ENCODE data around the gene OR5H6.
"Not testable (repeated sequence)": the region's sequence is repeated elsewhere in the genome, so short reads cannot be mapped to it uniquely, and the experiment has no call there.

OR5H6 gene

DNA sequence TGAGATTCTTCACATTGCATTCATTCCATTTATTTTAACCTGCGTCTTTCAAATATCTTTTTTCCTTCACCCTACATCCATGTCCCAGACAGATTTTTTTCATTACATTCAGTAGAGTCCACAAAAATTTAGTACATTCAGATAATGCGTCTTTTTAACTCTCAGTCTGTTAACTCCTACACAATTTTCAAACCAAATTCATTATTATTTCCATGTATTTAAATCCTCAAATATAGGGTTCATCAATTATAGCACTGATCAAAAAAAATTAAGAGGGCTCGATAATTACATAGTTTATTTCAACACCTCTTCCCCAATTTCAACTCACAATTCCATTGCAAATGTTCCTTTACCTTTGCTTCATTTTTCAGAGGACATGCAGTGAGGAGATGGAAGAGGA lies at the start of gene OR5H6:
Gene OR5H6, plus strand, starts transcription at position 301 of the 400 bp plus-strand sequence. Its CDS starts 89 bp downstream, at position 390.
- DNase-seq (ENCODE audit: low read depth in 2 of 2, low spot score in 1 of 2) = no peak

- DNase-seq (ENCODE audit: low read depth in 2 of 2, low spot score in 1 of 2) = no peak
Observed at GRCh38 chr3:98215051-98215450, 49.0 kb upstream of the OR5H6 start.

DNA sequence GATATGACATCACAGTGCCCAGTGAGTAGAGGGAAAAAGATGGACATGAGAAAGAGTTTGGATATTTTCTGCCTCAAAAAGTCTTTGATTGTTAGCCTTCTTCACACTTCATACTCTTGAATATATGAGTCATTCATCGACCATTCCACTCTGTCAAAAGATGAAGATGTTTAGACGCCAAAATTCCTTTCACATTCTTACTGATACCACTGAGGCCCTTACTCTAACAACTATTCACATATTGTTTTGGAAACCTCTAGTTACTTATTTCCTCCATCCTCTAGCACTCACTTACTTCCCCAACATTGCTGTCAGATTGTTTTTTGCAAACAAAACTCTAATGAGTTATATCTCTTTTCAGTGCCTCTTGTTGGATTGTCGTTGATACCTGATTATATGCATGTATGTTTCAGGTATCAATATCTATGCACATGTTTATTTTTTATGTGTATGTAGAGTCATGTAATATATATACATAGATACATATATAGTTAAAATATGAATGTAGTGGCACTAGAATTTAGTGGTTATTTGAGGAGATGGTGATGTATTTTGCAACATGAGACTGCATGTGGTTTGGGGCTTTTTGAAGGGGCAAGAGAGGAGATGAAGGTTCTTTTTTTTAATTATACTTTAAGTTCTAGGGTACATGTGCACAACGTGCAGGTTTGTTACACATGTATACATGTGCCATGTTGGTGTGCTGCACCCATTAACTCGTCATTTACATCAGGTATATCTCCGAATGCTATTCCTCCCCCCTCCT lies 40.0 kb upstream of the OR5H6 start:
- DNase-seq (ENCODE audit: low read depth in 2 of 2, low spot score in 1 of 2) = no peak

DNA sequence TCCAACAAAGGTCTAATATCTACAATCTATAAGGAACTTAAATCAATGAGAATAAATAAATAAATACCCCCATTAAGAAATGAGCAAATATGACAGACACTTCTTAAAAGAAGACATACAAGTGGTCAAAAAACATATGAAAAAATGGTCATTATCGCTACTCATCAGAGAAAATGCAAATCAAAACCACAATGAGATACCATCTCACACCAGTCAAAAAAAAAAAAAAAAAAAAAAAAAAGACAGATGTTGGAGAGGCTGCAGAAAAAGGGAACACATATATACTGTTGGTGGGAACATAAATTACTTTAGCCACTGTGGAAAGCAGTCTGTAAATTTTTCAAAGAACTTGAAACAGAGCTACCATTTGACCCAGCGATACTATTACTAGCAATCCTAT lies 31.6 kb upstream of the OR5H6 start:
- DNase-seq (ENCODE audit: low read depth in 2 of 2, low spot score in 1 of 2) = no peak

GRCh38 chr3:98233468-98233867 lies 30.6 kb upstream of the OR5H6 start:
- no peak for DNase-seq (ENCODE audit: low read depth in 2 of 2, low spot score in 1 of 2)

DNA sequence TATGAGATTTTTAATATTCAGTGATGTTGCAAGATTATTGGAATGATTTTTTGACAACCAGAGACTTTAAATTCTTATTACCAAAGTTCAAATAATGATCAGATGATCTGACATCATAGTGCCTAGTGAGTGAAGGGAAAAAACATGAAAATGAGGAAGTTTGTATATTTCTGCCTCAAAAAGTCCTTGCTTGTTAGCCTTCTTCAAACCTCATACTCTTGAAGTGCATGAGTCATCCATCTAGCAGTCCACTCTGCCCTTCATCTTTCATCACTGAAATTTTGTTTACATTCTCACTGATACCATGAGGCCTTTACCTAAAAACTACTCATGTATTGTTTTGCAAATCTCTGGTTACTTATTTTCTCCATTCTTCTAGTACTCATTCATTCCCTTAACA lies 23.9 kb upstream of the OR5H6 start:
- no peak for DNase-seq (ENCODE audit: low read depth in 2 of 2, low spot score in 1 of 2)

- no peak for DNase-seq (ENCODE audit: low read depth in 2 of 2, low spot score in 1 of 2)
Observed at GRCh38 chr3:98242155-98242554, 21.9 kb upstream of the OR5H6 start.

DNA sequence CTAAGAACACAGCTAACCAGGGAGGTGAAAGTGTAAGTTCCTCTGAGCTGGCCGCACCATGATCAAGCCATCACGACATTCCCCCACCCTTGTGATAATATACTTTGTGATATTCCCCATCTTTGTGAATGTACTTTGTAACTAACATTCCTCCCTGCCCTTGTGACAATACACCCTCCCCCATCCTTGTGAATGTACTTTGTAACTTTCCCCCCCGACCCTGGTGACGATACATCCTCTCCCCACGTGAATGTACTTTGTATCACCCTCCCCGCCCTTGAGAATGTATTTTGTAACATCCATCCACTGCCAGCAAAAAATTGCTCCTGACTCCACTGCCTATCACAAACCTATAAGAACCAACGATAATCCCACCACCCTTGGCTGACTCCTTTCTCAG lies 20.2 kb upstream of the OR5H6 start:
- DNase-seq (ENCODE audit: low read depth in 2 of 2, low spot score in 1 of 2) = no peak

GRCh38 chr3:98246142-98246541 lies 17.9 kb upstream of the OR5H6 start:
- DNase-seq (ENCODE audit: low read depth in 2 of 2, low spot score in 1 of 2) = no peak

GRCh38 chr3:98256026-98256425 lies 8.0 kb upstream of the OR5H6 start:
- DNase-seq (ENCODE audit: low read depth in 2 of 2, low spot score in 1 of 2) = not testable (repeated sequence)

DNA sequence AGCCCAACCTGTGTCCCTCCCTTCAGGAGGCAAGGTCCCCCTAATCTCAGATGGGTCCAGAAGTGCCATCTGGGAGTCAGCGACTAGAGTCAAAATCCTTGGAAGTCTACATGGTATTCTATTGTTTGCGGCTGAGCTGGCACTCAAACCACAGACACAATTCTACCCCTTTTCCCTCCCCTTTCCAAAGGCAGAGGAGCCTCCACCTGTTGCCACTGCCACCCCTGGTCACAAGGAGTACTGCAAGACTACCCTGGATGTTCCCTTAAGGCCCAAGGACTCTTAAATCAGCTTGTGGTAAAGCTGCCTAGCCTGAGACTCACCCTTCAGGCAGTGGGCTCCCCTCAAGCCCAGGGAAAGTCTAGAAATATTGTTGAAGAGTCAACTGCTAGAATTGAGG lies 4.3 kb upstream of the OR5H6 start:
- DNase-seq (ENCODE audit: low read depth in 2 of 2, low spot score in 1 of 2) = no peak

- no peak for DNase-seq (ENCODE audit: low read depth in 2 of 2, low spot score in 1 of 2)
Observed at GRCh38 chr3:98262046-98262445, 2.0 kb upstream of the OR5H6 start.

GRCh38 chr3:98269846-98270245 lies 5.8 kb downstream of the OR5H6 start:
- no peak for DNase-seq (ENCODE audit: low read depth in 2 of 2, low spot score in 1 of 2)

DNA sequence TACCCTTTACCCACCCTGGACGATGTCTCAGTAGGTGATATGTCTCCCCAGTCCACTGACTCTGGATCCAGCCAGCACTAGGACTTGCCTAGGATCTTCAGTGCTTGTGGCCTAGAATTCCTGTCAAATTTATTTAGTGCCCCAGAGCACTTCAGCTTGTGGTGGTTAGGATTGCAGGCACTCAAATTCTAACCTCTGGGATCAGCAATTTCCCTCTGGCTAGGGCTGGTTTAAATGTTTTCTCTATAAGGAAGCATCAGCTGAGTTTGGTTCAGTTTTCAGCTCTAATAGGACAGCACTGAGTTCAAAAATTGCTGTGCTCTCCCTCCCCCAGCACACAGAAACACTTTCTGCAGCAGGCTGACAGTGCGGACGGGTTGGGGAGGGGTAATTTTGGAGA lies 8.1 kb downstream of the OR5H6 start:
- no peak for DNase-seq (ENCODE audit: low read depth in 2 of 2, low spot score in 1 of 2)

- no peak for DNase-seq (ENCODE audit: low read depth in 2 of 2, low spot score in 1 of 2)
Observed at GRCh38 chr3:98274914-98275313, 10.9 kb downstream of the OR5H6 start.

GRCh38 chr3:98282205-98282604 lies 18.2 kb downstream of the OR5H6 start, which contains the start of gene OR5H2:
TSS of gene OR5H2 (plus strand) at chr3:98282505. CDS start at chr3:98282903, 398 bp downstream.
- no peak for DNase-seq (ENCODE audit: low read depth in 2 of 2, low spot score in 1 of 2)

- DNase-seq (ENCODE audit: low read depth in 2 of 2, low spot score in 1 of 2) = no peak
Observed at GRCh38 chr3:98290916-98291315, 26.9 kb downstream of the OR5H6 start.

DNA sequence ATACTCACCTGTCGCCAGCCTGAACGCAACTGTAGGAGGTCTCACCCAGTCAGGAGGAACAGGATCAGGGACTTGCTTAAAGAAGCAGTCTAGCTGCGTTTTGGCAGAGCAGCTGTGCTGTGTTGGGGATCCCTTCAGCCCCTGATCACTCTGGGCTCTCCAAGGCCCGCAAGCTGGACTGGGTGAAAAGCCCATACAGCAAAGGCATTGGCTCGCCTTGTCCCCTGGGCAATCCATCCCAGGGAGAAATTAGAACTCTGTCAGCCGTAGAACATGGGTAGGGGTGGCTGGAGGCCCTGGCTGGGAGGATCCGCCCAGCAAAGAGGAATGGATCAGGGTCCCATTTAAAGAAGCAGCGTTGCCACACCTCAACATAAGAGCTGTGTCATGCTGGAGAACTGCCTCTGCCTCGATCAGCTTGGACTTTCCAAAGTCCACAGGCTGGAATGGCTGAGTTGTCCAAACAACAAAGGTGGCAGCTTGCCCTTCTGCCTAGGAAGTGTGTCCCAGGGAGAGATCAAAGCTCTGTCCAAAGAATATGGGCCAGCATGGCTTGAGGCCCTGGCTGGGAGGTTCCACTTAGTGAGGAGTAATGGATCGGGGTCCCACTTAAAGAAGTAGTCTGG lies 27.4 kb downstream of the OR5H6 start:
- no peak for DNase-seq (ENCODE audit: low read depth in 2 of 2, low spot score in 1 of 2)

Measured in stimulated activated CD8-positive, alpha-beta memory T cell treated with anti-CD3 and anti-CD28 coated beads, Interleukin-4, amount 100 ng/mL, for 4 hours (primary cell).